SK-N-SH (cell line): Measurements from ENCODE around the gene KRT32. TPM values are rescaled to one million over a fixed set of nuclear protein-coding genes. Genes with fewer than 3 reads are reported as not detected.

Source experiments
- CTCF ChIA-PET: fragments of 300-600, 350-600 bp; formaldehyde crosslinking; extraction: SDS; loops from one replicate; lab custom pipeline; 2021; lab: Yijun Ruan, JAX
- POLR2A ChIA-PET: fragments of 350-600 bp; sonication (Branson Sonifier 250); formaldehyde crosslinking; extraction: SDS; loops from one replicate; lab custom pipeline; 2020; ENCODE audit warnings: antibody characterized with exemption, inconsistent platforms; lab: Yijun Ruan, JAX
- DNase-seq: peaks from one replicate; pipeline ENCODE4 v3.0.0; 2012
- H2AFZ ChIP-seq: fragments of 200-600 bp; sonication (generic); 2 replicates; pipeline ENCODE4 v1.8.1; 2016; ENCODE audit warnings: antibody characterized with exemption, mild to moderate bottlenecking, low read depth
- H3F3A ChIP-seq: fragments of 200-600 bp; sonication (generic); replicated peaks from 2 replicates; pipeline ENCODE3; 2016; ENCODE audit warnings: antibody characterized with exemption, mild to moderate bottlenecking; ENCODE audit not compliant: insufficient read depth
- H3K27ac ChIP-seq, 2 experiments: fragments of 200-500 bp in 1 of 2; fragments of 200-600 bp in 1 of 2; sonication (Bioruptor generic) in 1 of 2; sonication (generic), shearing (Covaris generic) in 1 of 2; 2 replicates each; pipeline versions ENCODE4 v1.5.1 to v1.6.1; 2014 to 2016; ENCODE audit warnings: low read depth in 2 of 2, inconsistent platforms in 1 of 2, low read length in 1 of 2, mild to moderate bottlenecking in 1 of 2, mixed read lengths in 1 of 2
- H3K27me3 ChIP-seq: fragments of 200-600 bp; sonication (generic), shearing (Covaris generic); 2 replicates; pipeline ENCODE4 v1.6.1; 2016; ENCODE audit warnings: mixed run types; ENCODE audit not compliant: insufficient read depth
- H3K36me3 ChIP-seq, 2 experiments: fragments of 200-500 bp in 1 of 2; fragments of 200-600 bp in 1 of 2; sonication (Bioruptor generic) in 1 of 2; sonication (generic) in 1 of 2; replicated peaks in 1 of 2; 2 replicates each; pipeline versions ENCODE3 to v1.5.1; 2014 to 2016; ENCODE audit warnings: low read length in 1 of 2, mild to moderate bottlenecking in 1 of 2; ENCODE audit not compliant: insufficient read depth in 2 of 2, control insufficient read depth in 1 of 2
- H3K4me1 ChIP-seq, 2 experiments: fragments of 200-500 bp in 1 of 2; fragments of 200-600 bp in 1 of 2; sonication (Bioruptor generic) in 1 of 2; sonication (generic), shearing (Covaris generic) in 1 of 2; 2 replicates each; pipeline versions ENCODE4 v1.5.1 to v1.6.1; 2014 to 2016; ENCODE audit warnings: low read depth in 1 of 2, low read length in 1 of 2, mixed run types in 1 of 2; ENCODE audit not compliant: insufficient read depth in 2 of 2, control insufficient read depth in 1 of 2
- H3K4me2 ChIP-seq: fragments of 200-600 bp; sonication (generic), shearing (Covaris generic); 2 replicates; pipeline ENCODE4 v1.6.1; 2017; ENCODE audit warnings: mixed run types
- H3K4me3 ChIP-seq, 2 experiments: fragments of 200-500 bp in 1 of 2; fragments of 200-600 bp in 1 of 2; sonication (Bioruptor generic) in 1 of 2; sonication (generic), shearing (Covaris generic) in 1 of 2; 2 replicates each; pipeline versions ENCODE4 v1.5.1 to v1.8.1; 2014 to 2016; ENCODE audit warnings: low read depth in 2 of 2, inconsistent platforms in 1 of 2, low read length in 1 of 2, mild to moderate bottlenecking in 1 of 2, mixed read lengths in 1 of 2, moderate library complexity in 1 of 2
- H3K79me2 ChIP-seq: fragments of 200-600 bp; sonication (generic); 2 replicates; pipeline ENCODE4 v1.8.1; 2017; ENCODE audit warnings: mild to moderate bottlenecking; ENCODE audit not compliant: insufficient read depth
- H3K9ac ChIP-seq: fragments of 200-600 bp; sonication (generic); 2 replicates; pipeline ENCODE4 v1.6.1; 2017; ENCODE audit warnings: mixed run types
- H3K9me2 ChIP-seq: fragments of 200-600 bp; sonication (generic); 2 replicates; pipeline ENCODE4 v1.6.1; 2017; ENCODE audit warnings: mixed run types
- H3K9me3 ChIP-seq: fragments of 200-600 bp; sonication (generic); 2 replicates; pipeline ENCODE4 v1.6.1; 2017; ENCODE audit warnings: mixed run types, mild to moderate bottlenecking, moderate library complexity
- H4K20me1 ChIP-seq: fragments of 200-600 bp; sonication (generic); 2 replicates; pipeline ENCODE4 v1.6.1; 2017; ENCODE audit warnings: mild to moderate bottlenecking, mixed run types; ENCODE audit not compliant: insufficient read depth
- CTCF ChIP-seq: fragments of 200-600 bp; sonication (generic); IDR thresholded peaks from 2 replicates; pipeline ENCODE4 v1.6.1; 2017; ENCODE audit warnings: antibody characterized with exemption, mild to moderate bottlenecking, moderate library complexity
- EP300 ChIP-seq, 2 experiments: IDR thresholded peaks; 2 replicates each; pipeline versions ENCODE4 v1.4.0 to v1.6.1; 2012; ENCODE audit warnings: borderline replicate concordance in 1 of 2, low read depth in 1 of 2, low read length in 1 of 2
- FOXM1 ChIP-seq: IDR thresholded peaks from 2 replicates; pipeline ENCODE4 v1.4.0; 2012; ENCODE audit warnings: low read depth, mild to moderate bottlenecking
- JUND ChIP-seq: IDR thresholded peaks from 2 replicates; pipeline ENCODE4 v1.4.0; 2012
- MAX ChIP-seq: IDR thresholded peaks from 2 replicates; pipeline ENCODE4 v1.4.0; 2012; ENCODE audit warnings: low read depth
- NRF1 ChIP-seq: IDR thresholded peaks from 2 replicates; pipeline ENCODE4 v1.6.1; 2012; ENCODE audit warnings: low read depth, mild to moderate bottlenecking, low read length
- RCOR1 ChIP-seq: fragments of 150-350 bp; IDR thresholded peaks from 2 replicates; pipeline ENCODE4 v1.6.1; 2017; ENCODE audit warnings: antibody characterized with exemption, low read length
- REST ChIP-seq: IDR thresholded peaks from 2 replicates; pipeline ENCODE4 v1.6.1; 2012; ENCODE audit warnings: mild to moderate bottlenecking, low read depth, low read length, moderate library complexity
- SIN3A ChIP-seq: IDR thresholded peaks from 2 replicates; pipeline ENCODE4 v1.6.1; 2012; ENCODE audit warnings: low read depth, mild to moderate bottlenecking, low read length, moderate library complexity, borderline replicate concordance
- SMC3 ChIP-seq: IDR thresholded peaks from 2 replicates; pipeline ENCODE4 v1.6.1; 2012; ENCODE audit warnings: low read depth, low read length, improper control_type of control experiment
- TCF12 ChIP-seq: IDR thresholded peaks from 2 replicates; pipeline ENCODE4 v1.4.0; 2012
- USF1 ChIP-seq: IDR thresholded peaks from 2 replicates; pipeline ENCODE4 v1.4.0; 2012; ENCODE audit warnings: low read depth, borderline replicate concordance
- WGBS: methylation state at CpG from one replicate; pipeline ENCODE4 v1.1.6; 2017; ENCODE audit warnings: low lambda C conversion rate; 5-methylcytosine and 5-hydroxymethylcytosine counted together
- polyA plus RNA-seq, 3 experiments: library from polyadenylated mRNA; depleted of rRNA; stranded (reverse); fragments of >200 nt; gene quantifications; 2 replicates each; pipeline ENCODE4 v1.2.3, GENCODE V29; 2012

The KRT32 gene
- polyA plus RNA-seq, 1 of the 3 experiments (the other 2 are of a cell fraction): not detected

GRCh38 chr17:41480136-41480535, 12.9 kb upstream of the KRT32 start:
- H3K27me3 ChIP-seq: no peaks in the 10 kb centered on the region
- CTCF ChIA-PET: interaction anchor here (1.1 to 1.4 kb wide), 4 partner anchors 32 to 74 kb away, joined by 3 read pairs; no protein-coding TSS in a partner anchor
- POLR2A ChIA-PET: no interaction called here

More at GRCh38 chr17:41480136-41480535, 12.9 kb upstream of the KRT32 start:
- no peaks in the 10 kb centered on the region for H3K9me2 ChIP-seq
- H4K20me1 ChIP-seq: no peaks in the 10 kb centered on the region
- no peak overlapping the region for H3K4me3 ChIP-seq
- TF ChIP-seq REST (no peak), FOXM1 (no peak), MAX (no peak), RCOR1 (no peak), USF1 (no peak), JUND (no peak), CTCF (no peak), NRF1 (no peak), SIN3A (no peak), SMC3 (no peak), EP300 (IDR thresholded peaks at IDR 0.05; ENCODE audit: borderline replicate concordance in 1 of 2, low read depth in 1 of 2, low read length in 1 of 2) (no peak), TCF12 (no peak)
- no peak overlapping the region for H3K9ac ChIP-seq
- no peak overlapping the region for H3K4me2 ChIP-seq
- H3K36me3 ChIP-seq: no peaks in the 10 kb centered on the region
- H3K27ac ChIP-seq: no peak overlapping the region
- peaks cover 0 to 14% of the 10 kb centered on the region in 2 experiments; a peak in 1 of 4 replicates for H3K4me1 ChIP-seq
- no peaks in the 10 kb centered on the region for H3K79me2 ChIP-seq
- H3F3A ChIP-seq: no peaks in the 10 kb centered on the region
- H2AFZ ChIP-seq: no peak overlapping the region
- 19% methylated on average over 2 of the region's 2 CpGs for WGBS
- DNase-seq: no peak
- no peaks in the 10 kb centered on the region for H3K9me3 ChIP-seq
